ENCODE measurements around the gene CELA2A.

DNA sequence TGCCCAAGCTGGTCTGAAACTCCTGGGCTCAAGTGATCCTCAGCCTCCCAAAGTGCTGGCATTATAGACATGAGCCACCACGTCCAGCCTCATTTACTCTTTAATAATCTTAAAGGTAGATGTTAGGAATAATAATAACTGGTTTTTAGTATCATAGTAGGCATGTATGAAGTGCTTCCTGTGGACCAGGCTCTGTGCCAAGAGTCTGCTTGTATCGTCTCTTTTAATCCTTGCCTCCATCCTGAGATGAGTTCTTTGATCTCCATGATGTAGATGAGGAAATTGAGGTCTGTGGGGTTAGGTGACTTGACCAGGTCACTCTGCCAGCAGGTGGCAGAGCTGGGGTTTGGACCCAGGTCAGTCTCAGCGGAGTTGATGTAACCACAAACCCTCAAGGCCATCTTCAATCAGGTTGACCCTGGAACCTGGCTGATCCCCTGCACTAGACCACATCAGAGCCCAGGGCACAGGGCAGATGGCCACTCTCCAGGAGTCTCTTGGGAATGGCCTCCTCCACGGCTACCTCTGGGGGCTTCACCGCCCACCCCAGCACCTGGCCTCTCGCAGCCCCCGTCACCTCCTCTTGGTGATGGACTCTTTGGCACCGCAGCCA lies 35.6 kb upstream of the CELA2A start:
- TF ChIP-seq, protein P1, sequence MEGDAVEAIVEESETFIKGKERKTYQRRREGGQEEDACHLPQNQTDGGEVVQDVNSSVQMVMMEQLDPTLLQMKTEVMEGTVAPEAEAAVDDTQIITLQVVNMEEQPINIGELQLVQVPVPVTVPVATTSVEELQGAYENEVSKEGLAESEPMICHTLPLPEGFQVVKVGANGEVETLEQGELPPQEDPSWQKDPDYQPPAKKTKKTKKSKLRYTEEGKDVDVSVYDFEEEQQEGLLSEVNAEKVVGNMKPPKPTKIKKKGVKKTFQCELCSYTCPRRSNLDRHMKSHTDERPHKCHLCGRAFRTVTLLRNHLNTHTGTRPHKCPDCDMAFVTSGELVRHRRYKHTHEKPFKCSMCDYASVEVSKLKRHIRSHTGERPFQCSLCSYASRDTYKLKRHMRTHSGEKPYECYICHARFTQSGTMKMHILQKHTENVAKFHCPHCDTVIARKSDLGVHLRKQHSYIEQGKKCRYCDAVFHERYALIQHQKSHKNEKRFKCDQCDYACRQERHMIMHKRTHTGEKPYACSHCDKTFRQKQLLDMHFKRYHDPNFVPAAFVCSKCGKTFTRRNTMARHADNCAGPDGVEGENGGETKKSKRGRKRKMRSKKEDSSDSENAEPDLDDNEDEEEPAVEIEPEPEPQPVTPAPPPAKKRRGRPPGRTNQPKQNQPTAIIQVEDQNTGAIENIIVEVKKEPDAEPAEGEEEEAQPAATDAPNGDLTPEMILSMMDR (conservative IDR thresholded peaks at IDR 0.05; ENCODE audit: low read depth, low read length) = peak; percentile 27
- TF ChIP-seq EZH2 (IDR thresholded peaks at IDR 0.05; ENCODE audit: low read length, unreplicated experiment) = no peak

Data from PC-3 (cell line).